ENCODE data around the gene LHPP.

DNA sequence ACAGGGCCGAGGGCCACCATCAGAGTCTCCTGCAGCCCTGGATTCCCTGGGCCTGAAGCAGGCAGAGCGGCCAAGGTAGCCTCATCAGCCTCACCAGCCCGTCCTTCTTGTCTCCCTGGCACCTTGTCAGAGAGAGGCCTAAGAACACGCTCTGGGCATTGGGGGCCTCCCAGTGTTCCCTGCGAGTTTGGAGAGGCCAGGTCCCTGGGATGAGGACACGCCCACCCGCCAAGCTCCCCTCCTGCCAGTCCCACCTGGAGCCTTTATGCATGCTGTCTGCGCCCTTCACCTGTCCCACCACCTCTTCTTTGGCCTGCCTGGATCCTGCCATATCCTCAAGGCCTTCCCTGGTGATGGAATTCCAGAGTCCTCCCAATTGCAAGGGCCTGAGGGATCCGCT lies 69.2 kb downstream of the LHPP start:
- TF ChIP-seq, protein P1, sequence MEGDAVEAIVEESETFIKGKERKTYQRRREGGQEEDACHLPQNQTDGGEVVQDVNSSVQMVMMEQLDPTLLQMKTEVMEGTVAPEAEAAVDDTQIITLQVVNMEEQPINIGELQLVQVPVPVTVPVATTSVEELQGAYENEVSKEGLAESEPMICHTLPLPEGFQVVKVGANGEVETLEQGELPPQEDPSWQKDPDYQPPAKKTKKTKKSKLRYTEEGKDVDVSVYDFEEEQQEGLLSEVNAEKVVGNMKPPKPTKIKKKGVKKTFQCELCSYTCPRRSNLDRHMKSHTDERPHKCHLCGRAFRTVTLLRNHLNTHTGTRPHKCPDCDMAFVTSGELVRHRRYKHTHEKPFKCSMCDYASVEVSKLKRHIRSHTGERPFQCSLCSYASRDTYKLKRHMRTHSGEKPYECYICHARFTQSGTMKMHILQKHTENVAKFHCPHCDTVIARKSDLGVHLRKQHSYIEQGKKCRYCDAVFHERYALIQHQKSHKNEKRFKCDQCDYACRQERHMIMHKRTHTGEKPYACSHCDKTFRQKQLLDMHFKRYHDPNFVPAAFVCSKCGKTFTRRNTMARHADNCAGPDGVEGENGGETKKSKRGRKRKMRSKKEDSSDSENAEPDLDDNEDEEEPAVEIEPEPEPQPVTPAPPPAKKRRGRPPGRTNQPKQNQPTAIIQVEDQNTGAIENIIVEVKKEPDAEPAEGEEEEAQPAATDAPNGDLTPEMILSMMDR (IDR thresholded peaks at IDR 0.05; ENCODE audit: insufficient read depth, low read length): no peak
- TF ChIP-seq POLR2AphosphoS5 (IDR thresholded peaks at IDR 0.05; ENCODE audit: low read depth): no peak
